PC-3 (cell line): ENCODE data around the gene CENPO. TPM values are rescaled to one million over a fixed set of nuclear protein-coding genes. Genes with fewer than 3 reads are reported as not detected.

Experiments used
- ATAC-seq: fragments of 200-7000 bp; cut with Tn5 transposase; 2 replicates; pipeline ENCODE4 v1.9.1; 2020; ENCODE audit warnings: mild to moderate bottlenecking, moderate library complexity
- BruUV-seq: library from RNA; stranded (reverse); fragments of 400-500 nt; replicated peaks from 2 replicates; lab custom pipeline; 2021; lab: Mats Ljungman, UMichigan
- CTCF ChIA-PET: fragments of 300-600 bp; sonication (Branson Sonifier 250); formaldehyde crosslinking; loops from one replicate; lab custom pipeline; 2022; ENCODE audit warnings: antibody characterized with exemption; lab: Charles Lee
- POLR2A ChIA-PET: fragments of 300-600 bp; sonication (Branson Sonifier 250); formaldehyde crosslinking; loops from one replicate; lab custom pipeline; 2022; ENCODE audit warnings: antibody characterized with exemption; ENCODE audit not compliant: unreplicated experiment; lab: Charles Lee
- DNase-seq: peaks from one replicate; pipeline ENCODE4 v3.0.0-alpha.2; 2015
- H2AFZ ChIP-seq: fragments of 300-600 bp; sonication (generic); 2 replicates; pipeline ENCODE4 v1.6.0; 2016; ENCODE audit warnings: antibody characterized with exemption, low read length
- H3F3A ChIP-seq: fragments of 300-600 bp; sonication (generic); one replicate; pipeline ENCODE4 v1.6.0; 2017; ENCODE audit warnings: antibody characterized with exemption, low read length, control low read depth, mild to moderate bottlenecking; ENCODE audit not compliant: unreplicated experiment
- H3K27ac ChIP-seq: fragments of 300-600 bp; sonication (generic); 2 replicates; pipeline ENCODE4 v1.5.1; 2016; ENCODE audit warnings: mild to moderate bottlenecking, low read length
- H3K27me3 ChIP-seq: fragments of 300-600 bp; sonication (generic); 2 replicates; pipeline ENCODE4 v1.6.1; 2016; ENCODE audit warnings: low read length, mixed read lengths
- H3K36me3 ChIP-seq: fragments of 300-600 bp; sonication (generic); 2 replicates; pipeline ENCODE4 v1.6.1; 2016; ENCODE audit warnings: low read depth, mixed run types, low read length, mixed read lengths
- H3K4me1 ChIP-seq: fragments of 300-600 bp; sonication (generic); 2 replicates; pipeline ENCODE4 v1.5.1; 2016; ENCODE audit warnings: low read length; ENCODE audit not compliant: insufficient read depth
- H3K4me2 ChIP-seq: fragments of 300-600 bp; sonication (generic); 2 replicates; pipeline ENCODE4 v1.6.0; 2016; ENCODE audit warnings: low read length
- H3K4me3 ChIP-seq: fragments of 300-600 bp; sonication (generic); 2 replicates; pipeline ENCODE4 v1.5.1; 2016; ENCODE audit warnings: mild to moderate bottlenecking, low read length, mixed read lengths
- H3K79me2 ChIP-seq: fragments of 300-600 bp; sonication (generic); 2 replicates; pipeline ENCODE4 v1.6.1; 2017; ENCODE audit warnings: low read length, mixed read lengths
- H3K9ac ChIP-seq: fragments of 300-600 bp; sonication (generic); 2 replicates; pipeline ENCODE4 v1.6.0; 2016; ENCODE audit warnings: mild to moderate bottlenecking, low read length
- H3K9me2 ChIP-seq: fragments of 300-600 bp; sonication (generic); replicated peaks from 2 replicates; pipeline ENCODE4 v1.6.1; 2016; ENCODE audit warnings: mixed run types, low read length, mixed read lengths
- H3K9me3 ChIP-seq: fragments of 300-600 bp; sonication (generic); 2 replicates; pipeline ENCODE4 v1.6.1; 2016; ENCODE audit warnings: low read length, mixed read lengths
- H4K20me1 ChIP-seq: fragments of 300-600 bp; sonication (generic); 2 replicates; pipeline ENCODE4 v1.6.1; 2016; ENCODE audit warnings: low read length, mixed read lengths
- CTCF ChIP-seq: fragments of 300-600 bp; sonication (generic); conservative IDR thresholded peaks from 2 replicates; pipeline ENCODE4 v1.5.1; 2017; ENCODE audit warnings: antibody characterized with exemption, low read depth, mild to moderate bottlenecking, low read length
- EZH2 ChIP-seq: fragments of 300-600 bp; sonication (generic); IDR thresholded peaks from one replicate; pipeline ENCODE4 v1.6.1; 2017; ENCODE audit warnings: antibody characterized with exemption, mild to moderate bottlenecking, low read length; ENCODE audit not compliant: unreplicated experiment
- EZH2phosphoT487 ChIP-seq: fragments of 300-600 bp; sonication (generic); IDR thresholded peaks from 2 replicates; pipeline ENCODE4 v1.6.1; 2018; ENCODE audit warnings: mild to moderate bottlenecking, antibody characterized with exemption, low read length, borderline replicate concordance
- intact Hi-C: fragments of 100-400 bp; cut with micrococcal nuclease; formaldehyde crosslinking; loops from 2 replicates; pipeline ENCODE4 v1.9.0; 2023
- total RNA-seq: library from RNA; depleted of rRNA; stranded (reverse); fragments of >200 nt; gene quantifications from 2 replicates; pipeline ENCODE4 v1.2.3, GENCODE V29; 2014

CENPO gene
- total RNA-seq, 1 experiment from 2014 or later, result 41.4 TPM

DNA sequence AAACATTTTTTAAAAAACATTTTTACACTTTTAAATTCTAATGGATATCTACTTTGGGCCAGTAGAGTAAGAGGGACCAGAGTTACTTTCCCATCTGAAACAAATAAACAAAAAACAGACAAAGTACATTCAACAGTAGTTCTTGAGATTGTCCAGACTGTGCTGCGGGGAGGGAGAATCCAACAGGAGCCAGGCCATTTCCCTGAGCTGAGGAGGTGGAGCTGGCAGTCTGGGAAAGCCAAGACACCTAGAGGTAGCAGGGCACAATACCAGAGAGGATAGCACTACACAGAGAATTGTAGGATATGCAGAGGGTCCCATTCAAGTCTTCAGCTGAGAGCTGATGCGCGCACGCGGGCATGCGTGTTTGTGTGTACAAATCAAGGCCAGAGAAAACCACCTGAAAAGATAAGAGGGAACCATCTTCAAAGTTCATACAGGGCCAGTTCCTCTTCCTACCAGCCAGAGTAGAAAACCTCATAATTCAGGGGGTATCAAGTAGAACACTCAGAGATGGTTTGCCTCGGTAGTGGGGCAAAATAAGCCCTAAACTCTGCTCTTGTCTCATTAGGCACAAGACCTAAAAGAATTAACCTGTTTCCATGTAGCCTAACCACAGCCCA, 44.0 kb upstream of the CENPO start:
- Histone ChIP-seq H3K36me3 (no peaks in the 10 kb centered on the region), H3K79me2 (no peaks in the 10 kb centered on the region), H3F3A (no peaks in the 10 kb centered on the region), H2AFZ (no peak overlapping the region), H3K4me3 (no peak overlapping the region), H4K20me1 (no peaks in the 10 kb centered on the region), H3K27me3 (no peaks in the 10 kb centered on the region), H3K4me1 (no peaks in the 10 kb centered on the region), H3K9me3 (no peaks in the 10 kb centered on the region), H3K9ac (no peak overlapping the region), H3K4me2 (no peak overlapping the region), H3K9me2 (no peaks in the 10 kb centered on the region), H3K27ac (no peak overlapping the region)
- DNase-seq, result no peak
- ATAC-seq, result no peak; the same call in 1 of the 2 replicates
- TF ChIP-seq CTCF (no peak), EZH2 (no peak), EZH2phosphoT487 (no peak)
- BruUV-seq, result no TSS peak
- intact Hi-C loops, result no loop called here
- POLR2A ChIA-PET, result no interaction called here
- CTCF ChIA-PET, result no interaction called here

- H2AFZ ChIP-seq, result no peak overlapping the region
- TF ChIP-seq EZH2phosphoT487 (no peak), CTCF (no peak), EZH2 (no peak)
- no peaks in the 10 kb centered on the region for H3K27me3 ChIP-seq
- no peak overlapping the region for H3K27ac ChIP-seq
- intact Hi-C loops, result no loop called here
- CTCF ChIA-PET, result interaction anchor here (0.6 kb wide), 1 partner anchor 164 kb away, joined by 4 read pairs; no protein-coding TSS in a partner anchor
- DNase-seq (no peak), ATAC-seq (no peak)
- no TSS peak for BruUV-seq
- no peak overlapping the region for H3K9ac ChIP-seq
- no peaks in the 10 kb centered on the region for H3K9me3 ChIP-seq
- H4K20me1 ChIP-seq, result no peaks in the 10 kb centered on the region
- H3K9me2 ChIP-seq, result no peaks in the 10 kb centered on the region
- H3K4me1 ChIP-seq, result no peaks in the 10 kb centered on the region
- H3K36me3 ChIP-seq, result no peaks in the 10 kb centered on the region
- H3K79me2 ChIP-seq, result no peaks in the 10 kb centered on the region
- H3F3A ChIP-seq, result no peaks in the 10 kb centered on the region
- H3K4me3 ChIP-seq, result no peak overlapping the region
- POLR2A ChIA-PET, result no interaction called here
- no peak overlapping the region for H3K4me2 ChIP-seq
These were observed 38.1 kb upstream of the CENPO start for GRCh38 chr2:24754985-24755705.

GRCh38 chr2:24756789-24757188, 36.4 kb upstream of the CENPO start:
- no peaks in the 10 kb centered on the region for H4K20me1 ChIP-seq
- no peak overlapping the region for H3K4me3 ChIP-seq
- no peak overlapping the region for H3K27ac ChIP-seq
- no peaks in the 10 kb centered on the region for H3K4me1 ChIP-seq
- TF ChIP-seq EZH2phosphoT487 (no peak), CTCF (no peak), EZH2 (no peak)
- ChIA-PET POLR2A (no interaction called here), CTCF (no interaction called here)
- no peak for ATAC-seq
- H3K9ac ChIP-seq, result no peak overlapping the region
- H3K79me2 ChIP-seq, result no peaks in the 10 kb centered on the region
- no peaks in the 10 kb centered on the region for H3F3A ChIP-seq
- no TSS peak for BruUV-seq
- no peak overlapping the region for H3K4me2 ChIP-seq
- no peaks in the 10 kb centered on the region for H3K36me3 ChIP-seq
- H3K27me3 ChIP-seq, result no peaks in the 10 kb centered on the region
- H3K9me2 ChIP-seq, result no peaks in the 10 kb centered on the region
- intact Hi-C loops, result no loop called here
- H3K9me3 ChIP-seq, result no peaks in the 10 kb centered on the region
- DNase-seq, result no peak
- no peak overlapping the region for H2AFZ ChIP-seq
